ENCODE results near the gene PLB1. TPM values are rescaled to one million over a fixed set of nuclear protein-coding genes. Genes with fewer than 3 reads are reported as not detected.

The PLB1 gene
- polyA plus RNA-seq, 2 of the 4 experiments (the other 2 are of a cell fraction), result 0.26 to 1.4 TPM

- H3K9me3 ChIP-seq, result no peaks in the 10 kb centered on the region
- FAIRE-seq (no peak), DNase-seq (ENCODE audit: low read depth in 1 of 2, low spot score in 1 of 2) (no peak), ATAC-seq (no peak)
- TF ChIP-seq POLR2AphosphoS2 (conservative IDR thresholded peaks at IDR 0.05; ENCODE audit: low read length), result no peak
- no peak for TF ChIP-seq EHMT2 (IDR thresholded peaks at IDR 0.05; ENCODE audit: low read depth)
- no peak for TF ChIP-seq ZFP36 (IDR thresholded peaks at IDR 0.05; ENCODE audit: borderline replicate concordance, partially characterized antibody)
- no peak for TF ChIP-seq ESRRA (IDR thresholded peaks at IDR 0.05; ENCODE audit: borderline replicate concordance, low read length)
- no peak for TF ChIP-seq ZC3H11A (IDR thresholded peaks at IDR 0.05)
- no peak for TF ChIP-seq REST (IDR thresholded peaks at IDR 0.05)
- TF ChIP-seq ZSCAN20 (CRISPR knock-in tag; IDR thresholded peaks at IDR 0.05), result no peak
- TF ChIP-seq PBX3 (IDR thresholded peaks at IDR 0.05), result no peak
- no peak for TF ChIP-seq FOSB (CRISPR knock-in tag; IDR thresholded peaks at IDR 0.05)
- no peak for TF ChIP-seq BCL3 (IDR thresholded peaks at IDR 0.05)
- TF ChIP-seq KDM1A (IDR thresholded peaks at IDR 0.05; ENCODE audit: low read depth), result no peak
- TF ChIP-seq RNF2 (IDR thresholded peaks at IDR 0.05; ENCODE audit: borderline replicate concordance, low read depth), result no peak
- TF ChIP-seq FOSL2 (IDR thresholded peaks at IDR 0.05), result no peak
- TF ChIP-seq FOSL2 (CRISPR knock-in tag; IDR thresholded peaks at IDR 0.05), result no peak
- no peak for TF ChIP-seq BHLHE40 (IDR thresholded peaks at IDR 0.05; ENCODE audit: low read depth, low read length)
- TF ChIP-seq EP300 (IDR thresholded peaks at IDR 0.05), result no peak
- TF ChIP-seq JUN (IDR thresholded peaks at IDR 0.05), result no peak
- TF ChIP-seq JUNB (IDR thresholded peaks at IDR 0.05), result no peak
- H3K4me3 ChIP-seq, result no peak overlapping the region
- H3K4me1 ChIP-seq, result no peaks in the 10 kb centered on the region
- POLR2A ChIA-PET, result no interaction called here
- CTCF ChIA-PET, result interaction anchor here (0.9 to 12.5 kb wide), 5 partner anchors 9 to 36 kb away, joined by 3 to 159 read pairs (median 4); no protein-coding TSS in a partner anchor
- no peak overlapping the region for H3K4me2 ChIP-seq
- H3K27ac ChIP-seq, result peak overlapping the region in 1 of 2 experiments; percentile 39; a peak in 2 of 6 replicates
- WGBS (ENCODE audit: missing lambda C conversion rate), result 87% methylated on average over 10 of the region's 10 CpGs
Measured at GRCh38 chr2:28603821-28604220, 108.0 kb downstream of the PLB1 start.

- WGBS (ENCODE audit: missing lambda C conversion rate), result 73% methylated on average over 7 of the region's 9 CpGs
- no peak overlapping the region for H3K4me3 ChIP-seq
- H3K4me1 ChIP-seq, result no peaks in the 10 kb centered on the region
- DNase-seq (ENCODE audit: low read depth in 1 of 2, low spot score in 1 of 2) (no peak), FAIRE-seq (no peak), ATAC-seq (no peak)
- no peaks in the 10 kb centered on the region for H3K9me3 ChIP-seq
- ChIA-PET POLR2A (no interaction called here), CTCF (interaction anchor here (0.9 to 12.5 kb wide), 4 partner anchors 10 to 37 kb away, joined by 3 to 159 read pairs (median 46); no protein-coding TSS in a partner anchor)
- peak overlapping the region in 1 of 2 experiments; percentile 39; a peak in 2 of 6 replicates for H3K27ac ChIP-seq
- TF ChIP-seq ZSCAN20 (CRISPR knock-in tag; IDR thresholded peaks at IDR 0.05), result no peak
- TF ChIP-seq BHLHE40 (IDR thresholded peaks at IDR 0.05; ENCODE audit: low read depth, low read length), result no peak
- TF ChIP-seq KDM1A (IDR thresholded peaks at IDR 0.05; ENCODE audit: low read depth), result no peak
- no peak for TF ChIP-seq TP53 (CRISPR knock-in tag; IDR thresholded peaks at IDR 0.05)
- no peak for TF ChIP-seq MAZ (IDR thresholded peaks at IDR 0.05; ENCODE audit: borderline replicate concordance, low read depth, low read length)
- H3K4me2 ChIP-seq, result no peak overlapping the region
Measured at GRCh38 chr2:28604284-28604843, 108.5 kb downstream of the PLB1 start.

Data from A549 (cell line).